Glutamatergic neuron (in vitro differentiated cells): ENCODE results near the gene COLEC11. TPM values are rescaled to one million over a fixed set of nuclear protein-coding genes. Genes with fewer than 3 reads are reported as not detected.

Experiments used
- DNase-seq: peaks from one replicate; pipeline ENCODE4 v3.0.0; 2022
- H3K27ac Mint-ChIP-seq: one replicate; pipeline ENCODE4 v1.8.0; 2020; ENCODE audit warnings: mild to moderate bottlenecking, mixed read lengths, inconsistent platforms; ENCODE audit not compliant: unreplicated experiment
- H3K27me3 Mint-ChIP-seq: one replicate; pipeline ENCODE4 v1.8.0; 2020; ENCODE audit warnings: mild to moderate bottlenecking, moderate library complexity, mixed read lengths, inconsistent platforms; ENCODE audit not compliant: unreplicated experiment
- H3K36me3 Mint-ChIP-seq: one replicate; pipeline ENCODE4 v1.8.0; 2020; ENCODE audit warnings: mild to moderate bottlenecking, mixed read lengths, inconsistent platforms; ENCODE audit not compliant: unreplicated experiment
- H3K4me1 Mint-ChIP-seq: one replicate; pipeline ENCODE4 v1.8.0; 2020; ENCODE audit warnings: mild to moderate bottlenecking, low read depth, mixed read lengths, inconsistent platforms; ENCODE audit not compliant: unreplicated experiment
- H3K4me3 Mint-ChIP-seq: one replicate; pipeline ENCODE4 v1.8.0; 2020; ENCODE audit warnings: mild to moderate bottlenecking, mixed read lengths, inconsistent platforms; ENCODE audit not compliant: unreplicated experiment
- H3K9me3 Mint-ChIP-seq: one replicate; pipeline ENCODE4 v1.8.0; 2020; ENCODE audit warnings: mild to moderate bottlenecking, moderate library complexity, mixed read lengths, inconsistent platforms; ENCODE audit not compliant: unreplicated experiment
- CTCF ChIP-seq: fragments of 200-600 bp; sonication (generic); IDR thresholded peaks from one replicate; pipeline ENCODE4 v1.5.0; 2021; ENCODE audit not compliant: partially characterized antibody, unreplicated experiment
- total RNA-seq: library from RNA; stranded (reverse); fragmentation: NEBNext Ultra II Directional; extraction: Animal tissue kit (Norgen Biotek cat#: 25700); gene quantifications from one replicate; pipeline ENCODE4 v1.2.1, GENCODE V29; 2021; ENCODE audit not compliant: unreplicated experiment

The COLEC11 gene
- total RNA-seq, 1 donor from 2014 or later: not detected

DNA sequence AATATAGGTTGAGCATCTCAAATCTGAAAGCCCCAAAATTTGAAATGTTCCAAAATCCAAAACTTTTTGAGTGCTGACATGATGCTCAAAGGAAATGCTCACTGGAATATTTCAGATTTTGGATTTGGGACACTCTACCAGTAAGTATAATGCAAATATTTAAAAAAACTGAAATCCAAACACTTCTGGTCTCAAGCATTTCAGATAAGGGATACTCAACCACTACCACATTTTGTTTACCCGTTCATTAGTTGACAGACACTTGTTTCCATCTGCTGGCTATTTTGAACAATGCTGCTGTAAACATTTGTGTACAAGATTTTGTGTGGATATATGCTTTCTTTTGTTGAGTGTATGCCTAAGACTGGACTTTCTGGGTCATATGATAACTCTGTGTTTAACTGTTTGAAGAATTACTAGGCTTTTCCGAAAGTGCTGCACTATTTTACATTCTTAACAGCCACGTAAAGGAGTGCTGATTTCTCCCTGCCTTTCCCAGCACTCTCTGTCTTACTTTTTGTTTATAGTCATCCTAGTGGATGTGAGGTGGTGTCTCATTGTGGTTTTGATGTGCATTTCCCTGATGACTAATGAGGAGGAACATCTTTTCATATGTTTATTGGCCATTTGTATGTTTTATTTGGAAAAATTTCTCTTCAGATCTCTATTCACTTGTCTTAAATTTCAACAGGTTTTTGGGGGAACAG, 89.0 kb downstream of the COLEC11 start:
- no peak overlapping the region for H3K4me3 Mint-ChIP-seq
- no peak for DNase-seq
- H3K27ac Mint-ChIP-seq: no peak overlapping the region
- peaks cover 8% of the 10 kb centered on the region for H3K36me3 Mint-ChIP-seq
- H3K4me1 Mint-ChIP-seq: no peaks in the 10 kb centered on the region
- H3K9me3 Mint-ChIP-seq: no peaks in the 10 kb centered on the region
- no peaks in the 10 kb centered on the region for H3K27me3 Mint-ChIP-seq
- TF ChIP-seq CTCF: no peak

GRCh38 chr2:3689998-3690748, 95.3 kb downstream of the COLEC11 start:
- Mint-ChIP-seq H3K4me3 (no peak overlapping the region), H3K9me3 (peaks cover 5% of the 10 kb centered on the region), H3K27me3 (no peaks in the 10 kb centered on the region), H3K4me1 (no peaks in the 10 kb centered on the region), H3K36me3 (peaks cover 6% of the 10 kb centered on the region), H3K27ac (no peak overlapping the region)
- no peak for TF ChIP-seq CTCF
- no peak for DNase-seq

DNA sequence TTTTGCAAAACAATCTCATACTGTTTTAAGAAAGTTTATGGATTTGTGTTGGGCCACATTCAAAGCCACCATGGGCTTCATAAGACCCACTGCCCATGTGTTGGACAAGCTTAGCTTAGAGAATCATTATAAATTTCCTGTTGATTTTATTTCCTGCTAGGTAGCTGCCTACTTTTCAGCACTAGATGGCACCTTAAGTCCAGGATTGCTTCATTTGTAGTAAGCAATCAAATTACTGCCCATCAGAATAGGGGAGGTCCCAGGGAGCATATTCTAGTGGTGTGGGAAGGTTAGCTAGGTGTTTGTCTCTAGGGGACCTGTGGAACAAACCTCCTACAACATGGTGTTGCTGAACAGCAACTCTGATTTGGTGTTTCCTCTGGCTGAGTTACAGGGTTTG, 97.5 kb downstream of the COLEC11 start:
- Mint-ChIP-seq H3K4me3 (no peak overlapping the region), H3K4me1 (no peaks in the 10 kb centered on the region), H3K27me3 (no peaks in the 10 kb centered on the region), H3K36me3 (peaks cover 5% of the 10 kb centered on the region), H3K9me3 (peaks cover 5% of the 10 kb centered on the region), H3K27ac (no peak overlapping the region)
- DNase-seq: no peak
- no peak for TF ChIP-seq CTCF

Other genes starting within 250 kb of the COLEC11 start
- 43.8 TPM for gene EIPR1, start 217.3 kb upstream of the COLEC11 start, total RNA-seq
- 130 TPM for gene TRAPPC12, start 215.4 kb upstream of the COLEC11 start, total RNA-seq
- gene ADI1, start 75.6 kb upstream of the COLEC11 start, total RNA-seq: 16.0 TPM
- 34.6 TPM for gene RNASEH1, start 36.8 kb upstream of the COLEC11 start, total RNA-seq
- gene RPS7, start 19.9 kb upstream of the COLEC11 start, total RNA-seq: 729 TPM
- gene ALLC, start 63.1 kb downstream of the COLEC11 start, total RNA-seq: not detected
- gene DCDC2C, start 108.5 kb downstream of the COLEC11 start, total RNA-seq: not detected